ENCODE results near the gene RANBP17.

RANBP17 gene

GRCh38 chr5:171251519-171251918, 389.7 kb downstream of the RANBP17 start:
- Histone ChIP-seq H3K9me3 (replicated peaks; ENCODE audit: insufficient read depth, low read length) (no peaks in the 10 kb centered on the region), H4K20me1 (ENCODE audit: insufficient read depth, low read length) (no peaks in the 10 kb centered on the region), H3K4me2 (ENCODE audit: low read depth, low read length) (no peak overlapping the region), H3K79me2 (ENCODE audit: low read length) (no peaks in the 10 kb centered on the region), H3K27me3 (replicated peaks; ENCODE audit: insufficient read depth, low read length) (no peaks in the 10 kb centered on the region), H2AFZ (ENCODE audit: low read length) (no peak overlapping the region), H3K9me2 (replicated peaks; ENCODE audit: insufficient read depth, low read length) (no peaks in the 10 kb centered on the region), H3K9ac (ENCODE audit: low read length) (no peak overlapping the region), H3F3A (ENCODE audit: insufficient read depth, low read length) (no peaks in the 10 kb centered on the region), H3K36me3 (replicated peaks; ENCODE audit: insufficient read depth, low read length) (no peaks in the 10 kb centered on the region), H3K27ac (ENCODE audit: low read length) (no peak overlapping the region), H3K4me1 (ENCODE audit: low read length) (no peaks in the 10 kb centered on the region), H3K4me3 (ENCODE audit: low read length) (no peak overlapping the region)
- DNase-seq, result no peak
- TF ChIP-seq CTCF (IDR thresholded peaks at IDR 0.05; ENCODE audit: low read length) (no peak), EZH2 (optimal IDR thresholded peaks at IDR 0.05; ENCODE audit: low read depth, low read length) (no peak), EZH2phosphoT487 (IDR thresholded peaks at IDR 0.05; ENCODE audit: low read length) (no peak)

GRCh38 chr5:171252674-171253073, 390.9 kb downstream of the RANBP17 start:
- TF ChIP-seq EZH2 (optimal IDR thresholded peaks at IDR 0.05; ENCODE audit: low read depth, low read length), result no peak
- TF ChIP-seq CTCF (IDR thresholded peaks at IDR 0.05; ENCODE audit: low read length), result no peak
- no peaks in the 10 kb centered on the region for H3F3A ChIP-seq (ENCODE audit: insufficient read depth, low read length)
- no peaks in the 10 kb centered on the region for H4K20me1 ChIP-seq (ENCODE audit: insufficient read depth, low read length)
- H3K27me3 ChIP-seq (replicated peaks; ENCODE audit: insufficient read depth, low read length), result no peaks in the 10 kb centered on the region
- no peak for DNase-seq
- H3K36me3 ChIP-seq (replicated peaks; ENCODE audit: insufficient read depth, low read length), result no peaks in the 10 kb centered on the region
- no peak overlapping the region for H3K4me3 ChIP-seq (ENCODE audit: low read length)
- no peak overlapping the region for H3K27ac ChIP-seq (ENCODE audit: low read length)
- no peak overlapping the region for H2AFZ ChIP-seq (ENCODE audit: low read length)
- H3K9me3 ChIP-seq (replicated peaks; ENCODE audit: insufficient read depth, low read length), result no peaks in the 10 kb centered on the region
- H3K9me2 ChIP-seq (replicated peaks; ENCODE audit: insufficient read depth, low read length), result no peaks in the 10 kb centered on the region
- no peak overlapping the region for H3K9ac ChIP-seq (ENCODE audit: low read length)
- no peaks in the 10 kb centered on the region for H3K79me2 ChIP-seq (ENCODE audit: low read length)
- no peak overlapping the region for H3K4me2 ChIP-seq (ENCODE audit: low read depth, low read length)
- H3K4me1 ChIP-seq (ENCODE audit: low read length), result no peaks in the 10 kb centered on the region

GRCh38 chr5:171258737-171259415, 397.1 kb downstream of the RANBP17 start:
- Histone ChIP-seq H2AFZ (ENCODE audit: low read length) (no peak overlapping the region), H3K27ac (ENCODE audit: low read length) (no peak overlapping the region), H4K20me1 (ENCODE audit: insufficient read depth, low read length) (no peaks in the 10 kb centered on the region), H3K4me3 (ENCODE audit: low read length) (no peak overlapping the region), H3K36me3 (replicated peaks; ENCODE audit: insufficient read depth, low read length) (no peaks in the 10 kb centered on the region), H3K4me1 (ENCODE audit: low read length) (no peaks in the 10 kb centered on the region), H3K9me3 (replicated peaks; ENCODE audit: insufficient read depth, low read length) (no peaks in the 10 kb centered on the region), H3K79me2 (ENCODE audit: low read length) (no peaks in the 10 kb centered on the region), H3K4me2 (ENCODE audit: low read depth, low read length) (no peak overlapping the region), H3K9ac (ENCODE audit: low read length) (no peak overlapping the region), H3K27me3 (replicated peaks; ENCODE audit: insufficient read depth, low read length) (no peaks in the 10 kb centered on the region), H3F3A (ENCODE audit: insufficient read depth, low read length) (no peaks in the 10 kb centered on the region), H3K9me2 (replicated peaks; ENCODE audit: insufficient read depth, low read length) (no peaks in the 10 kb centered on the region)
- TF ChIP-seq EZH2phosphoT487 (IDR thresholded peaks at IDR 0.05; ENCODE audit: low read length) (no peak), CTCF (IDR thresholded peaks at IDR 0.05; ENCODE audit: low read length) (no peak), EZH2 (optimal IDR thresholded peaks at IDR 0.05; ENCODE audit: low read depth, low read length) (no peak)
- DNase-seq, result no peak

All from MM.1S (cell line).